Measurements from ENCODE around the gene ZBTB40. TPM values are rescaled to one million over a fixed set of nuclear protein-coding genes. Genes with fewer than 3 reads are reported as not detected.

Gene ZBTB40
- total RNA-seq, 1 experiment from 2014 or later = 13.5 TPM

- no peak for DNase-seq (ENCODE audit: extremely low read depth, low read depth)
These were observed 96.3 kb downstream of the ZBTB40 start for GRCh38 chr1:22547818-22548462.

- no peak for DNase-seq (ENCODE audit: extremely low read depth, low read depth)
These were observed 98.4 kb downstream of the ZBTB40 start for GRCh38 chr1:22550021-22550420.

- no peak for DNase-seq (ENCODE audit: extremely low read depth, low read depth)
These were observed 99.9 kb downstream of the ZBTB40 start for GRCh38 chr1:22551591-22551990.

GRCh38 chr1:22552021-22552420, 100.4 kb downstream of the ZBTB40 start:
- no peak for DNase-seq (ENCODE audit: extremely low read depth, low read depth)

GRCh38 chr1:22553104-22553880, 101.6 kb downstream of the ZBTB40 start:
- DNase-seq (ENCODE audit: extremely low read depth, low read depth) = no peak

GRCh38 chr1:22553991-22554522, 102.4 kb downstream of the ZBTB40 start:
- DNase-seq (ENCODE audit: extremely low read depth, low read depth) = no peak

GRCh38 chr1:22555371-22555656, 103.7 kb downstream of the ZBTB40 start:
- DNase-seq (ENCODE audit: extremely low read depth, low read depth) = no peak

GRCh38 chr1:22556391-22557104, 104.9 kb downstream of the ZBTB40 start:
- DNase-seq (ENCODE audit: extremely low read depth, low read depth) = no peak

GRCh38 chr1:22557341-22557950, 105.8 kb downstream of the ZBTB40 start:
- no peak for DNase-seq (ENCODE audit: extremely low read depth, low read depth)

- no peak for DNase-seq (ENCODE audit: extremely low read depth, low read depth)
These were observed 111.2 kb downstream of the ZBTB40 start, which contains the start of gene EPHA8 for GRCh38 chr1:22562584-22563583. Gene EPHA8, plus strand, starts transcription at chr1:22563489. Its CDS starts 147 bp downstream, at chr1:22563636.

GRCh38 chr1:22563671-22564602, 112.3 kb downstream of the ZBTB40 start:
- DNase-seq (ENCODE audit: extremely low read depth, low read depth) = no peak

- no peak for DNase-seq (ENCODE audit: extremely low read depth, low read depth)
These were observed 114.5 kb downstream of the ZBTB40 start for GRCh38 chr1:22566161-22566560.

GRCh38 chr1:22567197-22567596, 115.5 kb downstream of the ZBTB40 start:
- no peak for DNase-seq (ENCODE audit: extremely low read depth, low read depth)

- no peak for DNase-seq (ENCODE audit: extremely low read depth, low read depth)
These were observed 116.3 kb downstream of the ZBTB40 start for GRCh38 chr1:22567994-22568393.

- DNase-seq (ENCODE audit: extremely low read depth, low read depth) = no peak
These were observed 117.6 kb downstream of the ZBTB40 start for GRCh38 chr1:22569269-22569668.

- DNase-seq (ENCODE audit: extremely low read depth, low read depth) = no peak
These were observed 118.7 kb downstream of the ZBTB40 start for GRCh38 chr1:22570140-22570909.

GRCh38 chr1:22572818-22573217, 121.2 kb downstream of the ZBTB40 start:
- no peak for DNase-seq (ENCODE audit: extremely low read depth, low read depth)

GRCh38 chr1:22573237-22573636, 121.6 kb downstream of the ZBTB40 start:
- no peak for DNase-seq (ENCODE audit: extremely low read depth, low read depth)

Measured in NCI-H460 (cell line).